ENCODE measurements around the gene GTF2F1.
"Not testable (repeated sequence)": the region's sequence is repeated elsewhere in the genome, so short reads cannot be mapped to it uniquely, and the experiment has no call there.

GTF2F1 gene

GRCh38 chr19:6352381-6353165, 40.4 kb downstream of the GTF2F1 start:
- DNase-seq, result no peak

DNA sequence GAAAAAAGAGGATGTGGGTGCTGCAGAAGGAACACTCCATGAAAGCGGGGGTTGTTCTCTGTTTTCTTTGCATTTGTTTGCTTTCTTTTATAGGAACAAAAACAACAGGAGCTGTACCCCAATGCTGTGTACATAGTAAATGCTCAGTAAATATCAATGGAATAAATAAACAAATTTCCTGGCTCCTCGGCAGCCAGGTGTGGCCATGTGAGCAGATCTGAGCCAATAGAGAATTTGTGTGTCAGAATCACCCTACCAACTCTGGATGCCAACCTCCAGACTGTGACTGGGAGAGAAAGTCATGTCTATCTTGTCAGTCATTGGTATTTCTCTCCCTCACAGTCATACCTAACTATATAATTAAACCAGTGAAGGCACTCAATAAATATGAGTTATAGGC, 42.3 kb downstream of the GTF2F1 start:
- DNase-seq, result no peak

DNA sequence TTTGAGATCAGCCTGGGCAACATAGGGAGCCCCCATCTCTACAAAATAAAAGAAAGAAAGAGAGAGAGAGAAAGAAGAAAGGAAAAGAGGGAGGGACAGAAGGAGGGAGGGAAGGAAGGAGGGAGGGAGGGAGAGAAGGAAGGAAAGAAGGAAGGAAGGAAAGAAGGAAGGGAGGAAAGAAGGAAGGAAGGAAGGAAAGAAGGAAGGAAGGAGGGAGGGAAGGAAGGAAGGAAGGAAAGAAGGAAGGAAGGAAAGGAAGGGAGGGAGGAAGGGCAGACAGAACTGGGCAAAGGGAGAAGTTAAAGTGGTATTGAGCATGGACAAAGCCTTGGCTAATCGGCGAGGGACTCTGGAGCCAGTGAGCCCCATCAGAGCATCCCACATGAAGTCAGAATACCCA, 43.7 kb downstream of the GTF2F1 start:
- DNase-seq, result not testable (repeated sequence)

DNA sequence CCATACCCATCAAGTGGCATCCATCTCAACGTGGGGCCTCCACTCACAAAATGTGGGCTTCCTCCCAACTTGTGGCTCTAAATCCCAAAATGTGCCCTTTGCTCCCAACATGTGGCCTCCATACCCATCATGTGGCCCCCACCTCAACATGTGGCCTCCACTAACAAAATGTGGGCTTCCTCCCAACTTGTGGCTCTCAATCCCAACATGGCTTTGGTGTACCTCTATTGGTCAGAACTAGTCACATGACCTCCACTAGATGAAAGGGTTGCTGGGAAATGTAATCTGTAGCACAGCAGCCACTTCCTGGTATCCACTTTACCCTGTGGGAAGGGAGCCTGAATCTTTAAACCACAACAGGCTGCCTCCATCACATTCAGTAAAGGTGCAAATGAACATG, 49.5 kb downstream of the GTF2F1 start:
- no peak for DNase-seq

DNA sequence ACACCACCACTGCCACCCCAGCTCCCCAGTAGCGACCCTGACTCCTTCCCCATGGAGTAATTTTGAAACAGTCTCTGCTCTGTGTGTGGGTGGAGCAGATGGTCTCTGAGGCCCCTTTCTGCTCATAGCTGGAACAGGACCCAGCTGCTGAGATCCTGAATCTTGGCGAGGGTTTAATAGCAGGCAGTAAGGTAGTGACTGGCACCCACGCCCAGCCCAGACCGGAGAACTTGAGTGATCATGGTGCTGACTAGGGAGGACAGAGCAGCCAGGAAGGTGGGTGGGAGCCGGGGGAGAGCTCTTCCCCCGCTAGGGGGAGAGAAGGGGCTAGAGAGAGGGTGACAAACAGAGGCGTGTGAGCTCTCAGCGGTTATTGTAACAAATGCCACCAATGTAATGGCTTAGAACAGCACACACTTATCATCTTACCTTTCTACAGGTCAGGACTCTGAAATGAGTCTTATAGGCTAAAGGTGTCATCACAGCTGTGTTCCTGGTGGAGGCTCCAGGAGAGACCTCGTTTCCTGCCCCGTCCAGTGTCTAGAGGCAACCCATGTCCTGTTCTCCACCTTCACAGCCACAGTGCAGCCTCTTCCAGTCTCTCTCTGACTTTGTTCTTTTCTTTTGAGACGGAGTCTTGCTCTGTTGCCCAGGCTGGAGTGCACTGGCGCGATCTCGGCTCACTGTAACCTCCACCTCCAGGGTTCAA, 52.3 kb downstream of the GTF2F1 start:
- no peak for DNase-seq

DNA sequence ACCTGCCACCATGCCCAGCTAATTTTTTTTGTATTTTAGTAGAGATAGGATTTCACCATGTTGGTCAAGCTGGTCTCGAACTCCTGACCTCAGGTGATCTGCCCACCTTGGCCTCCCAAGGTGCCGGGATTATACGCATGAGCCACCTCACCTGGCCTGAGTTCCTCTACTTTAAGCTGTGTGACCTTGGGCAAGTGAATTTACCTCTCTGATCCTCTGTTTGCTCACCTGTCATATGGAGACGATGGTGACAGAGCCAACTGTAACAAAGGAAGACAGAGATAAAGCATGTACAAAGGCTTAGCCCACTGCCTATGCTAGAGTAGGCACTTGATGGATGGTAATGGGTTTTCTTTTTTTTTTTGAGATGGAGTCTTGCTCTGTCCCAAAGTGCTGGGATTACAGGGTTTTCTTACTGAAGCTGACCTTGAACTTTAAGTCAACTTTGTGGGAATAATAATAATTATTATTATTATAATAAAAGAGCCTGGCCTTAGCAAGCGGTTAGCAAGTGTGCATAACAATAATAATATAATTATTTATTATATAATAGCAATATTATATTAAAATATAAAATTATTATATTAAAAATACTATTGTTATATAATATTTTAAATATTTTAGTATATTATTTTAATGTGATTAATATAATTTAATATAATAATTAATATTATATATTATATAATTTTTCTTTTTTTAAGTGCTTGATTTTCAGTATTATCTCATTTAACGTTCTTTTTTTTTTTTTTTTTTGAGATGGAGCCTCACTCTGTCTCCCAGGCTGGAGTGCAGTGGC, 58.3 kb downstream of the GTF2F1 start:
- no peak for DNase-seq

- DNase-seq, result no peak
These were observed 59.5 kb downstream of the GTF2F1 start, which contains the start of gene ACER1 for GRCh38 chr19:6333439-6333838. Gene ACER1 (minus strand): TSS chr19:6333612. CDS start chr19:6333551, 61 bp downstream.

All from left hindlimb (tissue), 1 donor.